Tongue (tissue), 2 donors: ENCODE measurements around the gene CWC15. TPM values are rescaled to one million over a fixed set of nuclear protein-coding genes. Genes with fewer than 3 reads are reported as not detected.
"Not testable (repeated sequence)": the region's sequence is repeated elsewhere in the genome, so short reads cannot be mapped to it uniquely, and the experiment has no call there.

ENCODE experiments used
- DNase-seq: peaks from one replicate; pipeline ENCODE4 v3.0.0-alpha.2; 2015
- total RNA-seq: library from RNA; depleted of rRNA; stranded (reverse); fragments of >200 nt; gene quantifications from one replicate; pipeline ENCODE4 v1.2.3, GENCODE V29; 2014

The CWC15 gene
- total RNA-seq, 1 donor from 2014 or later = 53.6 TPM

DNA sequence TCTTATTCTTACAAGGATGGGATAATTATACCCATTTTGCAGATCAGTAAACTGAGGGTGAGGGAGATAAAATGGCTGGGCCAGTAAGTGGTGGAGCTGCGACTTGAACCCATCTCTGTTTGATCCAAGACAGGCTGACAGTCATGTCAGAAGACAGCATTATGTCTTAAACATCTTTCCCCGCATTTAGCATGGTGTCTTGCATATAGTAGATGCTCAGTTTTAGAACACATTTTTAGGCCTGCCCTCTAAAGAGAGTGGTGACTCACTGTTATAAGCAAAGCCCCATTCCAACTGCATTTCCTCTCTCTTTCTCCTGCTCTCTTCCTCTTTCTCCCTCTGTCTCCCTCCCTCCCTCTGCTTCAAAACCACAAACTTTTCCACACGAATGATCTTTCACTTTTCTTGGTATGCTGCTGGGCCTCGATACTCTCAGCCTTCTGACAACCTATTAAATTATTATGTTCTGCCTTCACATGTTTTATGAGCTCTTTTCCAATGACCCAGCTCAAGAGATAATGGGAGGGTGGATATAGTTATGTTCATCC is 25.2 kb downstream of the CWC15 start:
- DNase-seq = no peak

DNA sequence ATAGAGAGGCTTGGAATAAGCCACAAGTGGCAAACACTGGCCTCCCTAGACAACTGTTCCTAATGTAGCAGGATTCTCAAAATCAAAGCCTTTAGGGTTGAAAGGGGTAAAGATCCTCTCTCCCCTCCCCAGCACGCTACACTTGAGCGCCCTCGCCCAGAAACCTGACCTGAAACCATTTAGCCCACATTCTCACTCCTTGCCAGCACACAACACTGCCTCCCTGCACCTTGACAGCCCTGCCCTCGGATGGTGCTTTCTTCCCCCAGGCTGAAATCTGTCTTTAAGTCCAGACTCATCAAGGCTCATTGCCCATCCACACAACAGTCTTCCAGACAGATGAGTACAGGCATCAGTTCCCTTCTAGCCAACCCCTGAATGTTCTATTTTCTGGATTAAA is 26.5 kb downstream of the CWC15 start:
- no peak for DNase-seq

DNA sequence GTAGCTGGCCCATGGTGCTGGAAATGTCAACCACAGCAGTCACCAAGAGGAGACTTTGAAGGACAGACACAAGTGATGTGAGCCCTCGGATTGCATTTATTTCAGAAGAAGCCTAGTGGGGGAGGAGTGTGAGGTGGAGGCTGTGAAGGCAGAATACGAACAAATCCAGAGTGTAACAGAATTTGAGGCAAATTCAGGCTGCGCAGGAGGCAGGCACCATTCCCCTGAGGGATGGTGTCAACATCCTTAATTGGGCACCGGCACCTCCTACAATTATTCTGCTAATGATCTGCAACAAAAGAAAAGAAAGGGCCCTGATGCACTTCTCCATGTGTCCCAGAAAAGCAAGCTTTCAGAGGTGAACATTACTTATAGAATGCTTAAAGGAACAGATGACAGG is 32.2 kb downstream of the CWC15 start:
- no peak for DNase-seq

DNA sequence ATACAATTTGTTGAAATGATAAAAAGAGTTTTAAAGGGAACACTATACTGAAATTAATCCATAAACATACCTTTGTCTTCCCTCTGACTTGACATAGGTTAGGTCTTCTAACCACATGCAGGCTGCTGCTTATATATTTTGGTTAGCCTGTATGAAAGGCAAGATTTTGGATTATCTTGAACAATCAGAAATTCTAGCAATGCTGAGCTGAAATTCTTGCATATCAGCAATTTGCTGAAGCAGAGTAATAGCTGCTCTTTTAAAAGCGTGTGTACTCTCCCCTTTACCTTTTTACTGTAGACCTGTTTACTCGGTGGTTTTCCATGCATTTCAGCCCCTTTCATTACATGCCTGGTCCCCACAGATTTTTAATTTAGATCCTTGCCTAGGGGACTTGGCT is 34.0 kb downstream of the CWC15 start:
- DNase-seq = no peak

DNA sequence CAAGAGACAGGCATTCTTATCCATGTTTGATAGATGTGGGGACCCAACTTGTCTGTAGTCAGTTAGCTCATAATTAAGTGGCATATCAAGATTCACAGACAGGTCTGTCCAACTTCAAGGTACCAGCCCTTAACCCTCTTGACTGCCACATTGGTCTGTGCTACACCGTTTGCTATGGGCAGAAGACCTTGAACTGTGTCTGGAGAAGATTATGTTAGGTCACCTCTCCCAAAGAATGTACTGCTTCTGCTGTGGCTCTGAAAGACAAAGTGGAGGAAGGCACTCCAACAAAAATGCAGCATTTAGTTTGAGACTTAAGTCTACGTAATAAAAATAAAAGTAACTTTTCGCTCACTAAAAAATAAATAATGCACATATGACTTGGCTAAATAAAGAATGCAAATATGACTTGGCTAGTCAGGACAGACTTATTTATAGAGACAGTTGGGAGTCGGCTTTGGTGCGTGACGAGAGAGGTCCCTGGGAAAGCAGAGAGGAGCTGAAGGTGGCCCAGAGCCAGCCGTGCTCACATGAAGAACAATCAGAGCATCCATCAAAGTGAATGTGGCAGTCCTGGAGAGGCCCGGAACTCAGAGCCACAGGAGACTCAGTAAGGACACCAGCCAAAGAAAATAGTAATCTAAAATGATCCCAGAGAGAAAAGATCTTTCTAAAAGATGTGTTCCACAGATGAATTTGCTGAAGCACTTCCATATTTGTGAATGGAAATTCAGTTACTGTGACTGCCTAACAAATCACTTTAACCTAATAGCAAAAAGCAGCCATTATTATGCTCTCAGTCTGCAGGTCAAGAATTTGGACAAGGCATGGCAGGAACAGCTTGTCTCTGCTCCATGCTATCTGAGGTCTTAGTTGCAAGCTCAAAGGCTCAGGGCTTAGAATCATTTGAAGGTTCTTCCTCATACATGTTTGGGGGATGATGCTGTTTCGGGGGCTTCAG is 35.0 kb downstream of the CWC15 start:
- peak; percentile 86 for DNase-seq

DNA sequence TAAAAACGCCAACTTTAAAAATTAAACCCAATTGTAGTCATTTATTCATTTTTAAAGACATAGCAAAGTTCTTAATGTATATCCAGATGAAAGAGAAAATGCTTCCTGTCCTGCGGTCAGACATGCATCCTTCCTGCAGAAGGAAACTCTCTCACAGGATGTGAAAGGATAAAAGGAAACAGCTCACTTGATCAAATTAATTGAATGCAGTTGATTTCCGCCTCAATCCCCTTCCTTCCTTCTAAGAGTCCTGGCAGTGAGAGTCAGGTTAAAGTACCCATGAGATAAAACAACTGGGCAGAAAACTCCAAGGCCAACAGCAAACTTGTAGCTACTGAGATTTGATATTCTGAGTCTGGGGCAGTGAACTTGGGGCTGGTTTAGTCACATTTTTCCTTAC is 38.5 kb downstream of the CWC15 start:
- no peak for DNase-seq

DNA sequence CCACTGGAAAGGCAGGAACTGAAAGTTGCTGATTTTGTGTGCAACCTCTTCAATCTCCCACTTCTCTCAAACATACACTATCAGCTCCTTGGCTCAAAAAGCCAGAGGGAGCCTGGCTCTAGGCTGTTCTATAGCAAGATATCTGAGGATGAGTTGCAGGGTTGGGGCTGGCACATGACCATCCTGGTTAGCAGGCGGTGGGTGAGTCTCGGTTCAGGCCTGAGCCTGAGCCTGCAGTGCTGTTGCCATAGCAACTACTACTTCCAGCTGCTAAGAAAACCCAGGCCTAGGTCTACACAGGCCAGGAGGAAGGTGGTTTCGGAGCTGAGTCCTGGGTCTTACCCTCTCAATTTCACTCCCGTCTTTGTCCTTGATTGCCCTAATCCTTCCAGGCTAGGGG is 39.0 kb downstream of the CWC15 start:
- DNase-seq = peak; percentile 22

DNA sequence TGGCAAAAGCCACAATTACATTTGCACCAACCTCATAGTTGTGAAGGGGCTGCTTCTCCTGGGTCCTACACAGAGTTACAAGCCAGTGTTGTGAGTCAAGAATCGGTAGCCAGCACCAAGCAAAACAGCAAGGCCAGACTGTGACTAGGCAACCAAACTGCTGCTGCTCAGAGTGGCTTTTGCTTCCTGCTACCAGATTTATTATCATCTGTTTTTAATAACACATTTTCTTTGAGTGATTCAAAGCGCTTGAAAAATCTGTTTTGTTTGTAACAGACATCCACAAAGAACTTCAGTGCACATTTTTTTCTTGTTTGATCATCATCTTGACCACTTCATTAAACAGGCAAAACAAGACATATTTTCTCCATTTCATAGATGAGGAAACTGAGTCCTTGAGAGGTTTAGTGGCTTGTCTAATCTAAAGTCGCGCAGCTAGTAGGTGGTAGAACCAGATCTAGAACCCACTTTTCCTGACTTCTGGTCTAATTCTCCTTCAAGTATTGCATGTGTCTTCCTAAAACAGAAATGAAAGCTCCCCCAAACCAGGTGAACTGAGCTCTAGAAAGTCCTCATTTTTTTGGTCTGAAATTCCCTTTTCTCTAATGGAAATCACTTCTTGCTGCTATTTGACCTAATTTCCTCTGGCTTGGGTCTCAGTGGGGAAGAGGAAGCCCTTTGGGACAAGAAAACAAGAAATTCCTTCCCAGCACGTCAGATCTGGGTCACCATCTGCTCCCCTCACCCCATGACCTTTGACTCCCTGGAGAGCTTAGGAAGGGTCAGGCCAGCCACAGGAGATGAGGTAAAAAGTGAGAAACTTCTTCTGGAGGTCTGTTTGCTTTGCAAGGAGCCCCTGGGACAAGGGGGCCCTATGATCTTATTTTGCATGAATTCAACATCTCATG is 39.9 kb downstream of the CWC15 start:
- peak; percentile 26 for DNase-seq

DNA sequence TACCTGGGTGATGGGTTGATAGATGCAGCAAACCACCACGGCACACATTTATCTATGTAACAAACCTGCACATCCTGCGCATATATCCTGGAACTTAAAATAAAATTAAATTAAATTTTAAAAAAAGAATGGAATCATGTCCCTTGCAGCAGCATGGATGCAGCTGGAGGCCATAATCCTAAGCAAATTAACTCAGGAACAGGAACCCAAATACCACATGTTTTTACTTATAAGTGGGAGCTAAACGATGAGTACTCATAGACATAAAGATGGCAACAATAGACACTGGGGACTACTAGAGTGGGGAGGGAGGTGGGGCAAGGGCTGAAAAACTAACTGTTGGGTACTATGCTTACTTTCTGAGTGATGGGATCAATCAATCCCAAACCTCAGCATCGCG is 40.9 kb downstream of the CWC15 start:
- no peak for DNase-seq

DNA sequence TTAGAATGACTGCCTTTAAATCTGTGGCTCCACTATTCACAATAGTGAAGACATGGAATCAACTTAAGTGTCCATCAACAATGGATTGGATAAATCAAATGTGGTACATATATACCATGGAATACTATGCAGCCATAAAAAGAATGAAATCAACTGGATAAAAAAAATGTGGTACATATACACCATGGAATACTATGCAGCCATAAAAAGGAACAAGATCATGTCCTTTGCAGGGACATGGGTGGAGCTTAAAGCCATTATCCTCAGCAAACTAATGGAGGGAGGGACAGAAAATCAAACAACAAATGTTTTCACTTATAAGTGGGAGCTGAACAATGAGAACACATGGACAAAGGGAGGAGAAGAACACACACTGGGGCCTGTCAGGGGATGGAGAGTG is 41.3 kb downstream of the CWC15 start:
- DNase-seq = not testable (repeated sequence)

DNA sequence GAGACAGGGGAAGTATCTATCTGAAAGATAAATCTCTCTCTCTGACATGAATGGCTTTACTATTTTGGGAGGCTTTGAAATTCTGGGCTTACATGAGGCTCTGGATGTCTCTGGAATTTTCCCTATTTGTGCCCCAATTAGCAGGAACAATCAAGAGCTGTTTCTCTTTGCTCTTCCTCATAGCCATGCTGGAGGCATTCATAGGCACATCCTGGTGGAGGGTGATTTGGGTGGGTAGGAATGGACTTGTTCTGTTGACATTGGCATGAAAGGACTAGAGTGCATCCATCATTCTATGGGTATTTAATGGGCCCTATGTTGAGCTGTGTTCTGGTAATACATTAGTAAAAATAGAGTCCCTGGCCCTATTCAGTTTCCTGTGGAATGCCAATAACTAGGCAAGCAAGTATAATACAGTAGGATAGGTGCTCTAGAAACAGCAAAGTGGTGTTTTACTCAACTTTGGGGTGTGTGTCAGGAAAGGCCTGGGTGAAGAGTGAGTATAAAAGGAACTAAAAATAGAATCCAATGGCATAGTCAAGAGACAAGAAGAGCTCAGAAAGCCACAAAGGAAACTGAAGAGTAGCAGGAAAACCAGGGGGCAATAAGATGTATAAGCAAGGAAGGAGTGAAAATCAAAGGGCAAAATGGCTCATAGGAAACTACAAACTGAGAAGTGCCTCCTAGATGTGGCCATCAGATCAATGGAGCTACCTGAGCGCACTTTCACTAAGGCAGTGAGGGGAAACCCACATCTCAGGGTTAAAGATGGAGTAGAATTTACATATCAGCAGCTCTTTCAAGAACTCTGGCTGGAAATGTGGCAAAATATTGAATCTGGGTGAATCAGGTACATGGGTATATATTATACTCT is 45.0 kb downstream of the CWC15 start:
- no peak for DNase-seq

DNA sequence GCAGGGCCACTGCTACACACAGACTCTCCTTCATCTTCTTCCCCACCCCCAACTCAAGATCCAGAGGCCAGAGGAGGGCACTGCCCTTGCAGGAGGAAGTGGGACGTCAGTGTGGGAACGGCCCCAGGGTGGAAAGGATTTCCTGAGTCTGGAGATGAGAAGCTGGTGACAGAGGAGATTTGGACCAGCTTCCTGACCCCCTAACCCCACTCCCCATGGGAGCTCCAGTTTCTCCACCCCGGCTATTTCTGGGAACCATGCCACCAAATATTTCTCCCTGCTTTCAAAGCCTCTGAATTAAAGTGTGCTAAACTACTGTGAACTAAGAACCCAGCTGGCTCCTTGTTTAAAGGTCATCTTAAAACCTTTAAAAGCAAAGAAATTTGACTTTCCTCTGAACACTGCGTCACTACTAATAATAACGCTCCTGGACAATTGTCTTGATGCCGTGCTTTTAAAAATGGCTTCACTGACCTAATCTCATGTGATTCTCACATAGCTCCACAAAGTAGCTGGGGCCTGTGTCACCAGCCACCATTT is 46.6 kb downstream of the CWC15 start:
- peak; percentile 88 for DNase-seq

DNA sequence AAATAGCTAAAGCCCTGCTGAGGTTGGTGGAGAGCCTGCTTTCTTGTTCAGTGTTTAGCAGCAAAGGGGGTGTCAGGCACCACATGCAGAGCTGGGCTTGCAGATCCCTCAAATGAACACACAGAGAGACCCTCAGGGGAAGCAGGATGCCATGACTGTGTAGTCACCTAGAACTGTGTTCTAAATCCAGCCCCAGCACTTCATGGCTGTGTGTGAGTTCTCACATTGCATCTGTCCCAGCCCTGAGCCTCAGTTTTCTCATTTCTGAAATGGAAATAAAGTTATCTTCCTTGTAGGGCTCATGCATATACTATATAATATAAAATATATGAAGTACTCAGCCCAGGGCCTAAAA is 47.1 kb downstream of the CWC15 start:
- DNase-seq = no peak

DNA sequence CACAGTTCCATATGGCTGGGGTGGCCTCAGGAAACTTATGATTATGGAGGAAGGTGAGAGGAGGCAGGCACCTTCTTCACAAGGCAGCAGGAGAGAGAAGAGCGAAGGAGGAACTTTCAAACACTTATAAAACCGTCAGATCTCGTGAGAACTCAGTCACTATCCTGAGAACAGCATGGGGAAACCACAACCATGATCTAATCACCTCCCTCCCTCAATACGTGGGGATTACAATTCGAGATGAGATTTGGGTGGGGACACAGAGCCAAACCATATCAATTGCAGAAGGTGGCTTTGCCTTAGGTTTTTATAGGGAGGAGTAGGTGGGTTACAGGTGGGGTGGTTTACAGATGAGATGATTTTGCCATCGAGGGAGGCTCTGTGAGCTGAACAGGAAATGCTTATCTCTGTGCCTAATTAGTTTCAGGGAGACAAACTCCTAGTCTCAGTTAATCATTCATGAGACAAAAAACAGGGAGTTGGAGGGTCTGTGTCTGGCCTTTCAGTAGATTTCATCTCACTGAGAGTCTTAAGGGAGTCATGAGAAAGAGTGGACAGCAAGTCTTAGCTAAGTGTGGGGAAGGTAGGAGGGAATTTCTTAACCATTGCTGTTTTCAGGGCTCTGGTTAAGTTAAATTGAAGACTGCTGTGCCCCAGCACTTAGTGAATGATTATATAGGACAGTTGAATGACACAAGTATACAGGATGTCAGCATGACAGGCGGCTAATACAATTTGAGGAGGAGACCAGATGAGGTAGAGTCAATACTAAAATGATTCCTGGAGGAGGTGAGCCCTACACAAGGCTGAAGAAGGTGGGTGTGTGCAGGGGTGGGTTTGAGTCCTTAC is 47.7 kb downstream of the CWC15 start:
- no peak for DNase-seq

DNA sequence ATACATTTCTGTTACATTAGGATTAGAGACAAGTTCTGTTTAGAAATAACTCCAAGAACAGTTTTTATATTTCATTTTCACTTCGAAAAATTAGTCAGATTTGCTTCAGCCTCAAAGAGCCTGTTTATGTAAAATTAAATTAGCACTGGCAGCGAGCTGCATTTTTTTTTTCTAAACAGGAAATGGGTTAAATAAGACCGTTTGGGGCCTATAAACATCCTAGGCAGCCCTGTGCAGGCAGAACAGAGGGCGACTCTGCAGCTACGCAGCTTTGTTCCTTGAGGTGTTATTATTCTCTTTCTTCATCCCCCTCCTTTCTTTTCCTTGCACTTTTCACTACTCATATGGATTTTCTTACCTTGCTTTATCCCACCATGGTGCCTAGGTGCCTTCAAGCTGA is 48.7 kb downstream of the CWC15 start:
- DNase-seq = no peak

DNA sequence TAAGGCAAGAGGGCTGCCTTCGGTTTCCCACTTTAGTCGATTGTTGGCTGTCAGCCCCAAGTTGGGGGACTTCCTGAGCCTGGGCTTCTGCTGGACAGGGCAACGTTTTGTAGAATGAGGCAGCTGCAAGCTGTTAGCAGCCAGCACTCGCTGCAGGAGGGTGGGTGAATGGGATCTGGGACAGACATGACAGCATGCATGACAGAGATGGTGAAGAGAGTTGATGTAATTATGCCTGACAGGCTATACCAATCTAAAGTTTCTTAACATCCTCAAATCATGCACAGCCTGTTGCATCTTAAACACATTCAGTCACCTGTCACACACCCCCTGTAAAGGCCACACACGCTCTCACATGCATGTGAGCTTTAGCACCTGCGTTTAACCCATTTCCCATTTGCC is 49.2 kb downstream of the CWC15 start:
- DNase-seq = peak; percentile 65

DNA sequence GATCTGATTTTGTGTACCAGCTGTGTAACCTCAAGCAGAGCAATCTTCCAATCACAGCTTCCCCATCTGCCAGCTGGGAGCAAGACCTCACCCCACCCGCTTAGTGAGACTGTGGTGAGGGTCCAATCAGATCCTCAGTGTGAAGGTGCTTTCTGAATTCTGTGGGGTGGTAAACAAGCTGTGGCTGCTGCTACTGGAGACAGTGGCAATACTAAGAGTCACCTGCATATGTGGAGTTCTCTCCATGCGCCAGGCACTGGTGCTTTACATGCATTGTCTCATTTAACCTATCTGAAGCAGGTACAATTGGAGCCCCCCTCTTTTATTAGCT is 50.4 kb downstream of the CWC15 start:
- DNase-seq = no peak

DNA sequence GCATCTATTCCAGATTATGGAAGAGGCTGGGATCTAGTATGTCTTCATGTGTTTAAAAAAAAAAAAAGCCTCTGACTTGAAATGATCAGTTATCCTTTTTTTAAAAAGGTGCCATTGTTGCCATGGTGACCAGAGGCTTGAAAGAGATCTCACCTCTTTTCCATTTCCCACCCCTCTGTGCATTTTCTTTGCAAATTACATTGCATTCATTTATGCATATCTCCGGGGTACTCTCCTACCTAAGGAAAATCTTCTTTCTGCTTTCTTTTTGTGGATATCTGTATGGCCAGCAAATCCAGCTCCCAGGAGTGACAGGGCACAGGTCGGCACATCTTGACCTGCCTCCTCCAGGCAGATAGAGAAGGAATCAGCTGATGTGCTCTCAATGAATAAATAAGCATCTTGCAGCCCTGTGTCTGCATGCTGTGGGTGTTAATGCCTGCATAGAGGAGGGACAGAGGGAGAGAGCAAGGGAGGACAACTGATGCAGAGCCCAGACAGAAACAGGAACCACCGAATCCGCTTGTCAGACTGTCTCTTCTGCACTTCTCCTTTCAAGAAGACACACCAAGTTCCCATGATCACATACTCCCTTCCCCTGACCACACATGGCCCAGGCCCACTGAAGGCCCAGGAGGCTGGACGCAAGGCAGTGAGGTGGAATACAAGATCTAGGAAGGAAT is 50.9 kb downstream of the CWC15 start:
- no peak for DNase-seq

DNA sequence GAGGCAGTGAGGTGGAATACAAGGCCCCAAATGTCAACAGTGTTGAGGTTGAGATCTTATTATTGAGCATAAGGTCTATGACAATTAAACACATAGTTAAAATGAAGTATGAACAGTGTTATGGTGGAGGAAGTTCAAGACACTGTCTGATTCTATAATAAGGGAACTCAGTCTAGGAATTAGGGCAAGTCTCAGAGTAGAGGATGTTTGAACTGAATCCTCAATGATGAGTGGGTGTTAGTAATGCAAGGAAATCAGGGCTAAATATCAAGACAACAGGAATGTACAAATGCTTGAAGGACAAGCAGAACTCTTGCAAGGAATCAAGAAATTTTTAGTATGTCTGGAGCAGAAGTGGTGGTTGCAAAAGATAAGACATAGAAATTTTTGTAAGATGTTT is 53.0 kb downstream of the CWC15 start:
- no peak for DNase-seq

DNA sequence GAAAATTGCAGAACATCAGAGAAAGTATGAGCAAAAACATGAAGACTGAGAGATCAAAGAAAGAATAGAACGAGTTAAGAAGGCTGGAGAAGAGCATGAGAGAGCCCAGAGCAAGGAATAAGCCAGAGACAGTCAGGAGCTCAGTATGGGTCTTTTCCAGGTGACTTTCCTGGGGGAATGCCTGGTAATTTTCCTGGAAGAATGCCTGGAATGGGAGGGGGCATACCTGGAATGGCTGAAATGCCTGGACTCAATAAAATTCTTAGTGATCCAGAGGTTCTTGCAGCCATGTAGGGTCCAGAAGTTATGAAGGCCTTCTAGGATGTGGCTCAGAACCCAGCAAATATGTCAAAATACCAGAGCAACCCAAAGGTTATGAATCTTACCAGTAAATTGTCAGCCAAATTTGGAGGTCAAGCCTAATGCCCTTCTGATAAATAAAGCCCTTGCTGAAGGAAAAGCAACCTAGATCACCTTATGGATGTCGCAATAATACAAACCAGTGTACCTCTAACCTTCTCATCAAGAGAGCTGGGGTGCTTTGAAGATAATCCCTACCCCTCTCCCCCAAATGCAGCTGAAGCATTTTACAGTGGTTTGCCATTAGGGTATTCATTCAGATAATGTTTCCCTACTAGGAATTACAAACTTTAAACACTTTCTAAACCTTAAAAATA is 59.5 kb downstream of the CWC15 start:
- not testable (repeated sequence) for DNase-seq
